ENCODE measurements around the gene FBP1. TPM values are rescaled to one million over a fixed set of nuclear protein-coding genes. Genes with fewer than 3 reads are reported as not detected.

The FBP1 gene
- total RNA-seq, 6 donors from 2014 or later, result 67.1 to 423 (median 158) TPM

GRCh38 chr9:94680020-94680419, 40.7 kb upstream of the FBP1 start:
- WGBS, 2 donors, result 85 to 87% methylated on average over 1 of the region's 1 CpG
- no peaks in the 10 kb centered on the region for H3K36me3 ChIP-seq
- ATAC-seq (ENCODE audit: low FRiP score in 2 of 2), result no peak
- H3K9me3 ChIP-seq, result no peaks in the 10 kb centered on the region
- H3K4me3 ChIP-seq, result no peak overlapping the region
- no peak for DNase-seq
- no peak overlapping the region for H3K27ac ChIP-seq
- H3K4me1 ChIP-seq, result peaks cover 0 to 4% (median 0%) of the 10 kb centered on the region in 4 donors
- H3K27me3 ChIP-seq, result no peaks in the 10 kb centered on the region
- TF ChIP-seq, protein P1, sequence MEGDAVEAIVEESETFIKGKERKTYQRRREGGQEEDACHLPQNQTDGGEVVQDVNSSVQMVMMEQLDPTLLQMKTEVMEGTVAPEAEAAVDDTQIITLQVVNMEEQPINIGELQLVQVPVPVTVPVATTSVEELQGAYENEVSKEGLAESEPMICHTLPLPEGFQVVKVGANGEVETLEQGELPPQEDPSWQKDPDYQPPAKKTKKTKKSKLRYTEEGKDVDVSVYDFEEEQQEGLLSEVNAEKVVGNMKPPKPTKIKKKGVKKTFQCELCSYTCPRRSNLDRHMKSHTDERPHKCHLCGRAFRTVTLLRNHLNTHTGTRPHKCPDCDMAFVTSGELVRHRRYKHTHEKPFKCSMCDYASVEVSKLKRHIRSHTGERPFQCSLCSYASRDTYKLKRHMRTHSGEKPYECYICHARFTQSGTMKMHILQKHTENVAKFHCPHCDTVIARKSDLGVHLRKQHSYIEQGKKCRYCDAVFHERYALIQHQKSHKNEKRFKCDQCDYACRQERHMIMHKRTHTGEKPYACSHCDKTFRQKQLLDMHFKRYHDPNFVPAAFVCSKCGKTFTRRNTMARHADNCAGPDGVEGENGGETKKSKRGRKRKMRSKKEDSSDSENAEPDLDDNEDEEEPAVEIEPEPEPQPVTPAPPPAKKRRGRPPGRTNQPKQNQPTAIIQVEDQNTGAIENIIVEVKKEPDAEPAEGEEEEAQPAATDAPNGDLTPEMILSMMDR (IDR thresholded peaks at IDR 0.05), result no peak
- no peak for TF ChIP-seq POLR2AphosphoS5 (IDR thresholded peaks at IDR 0.05)
- TF ChIP-seq POLR2A (IDR thresholded peaks at IDR 0.05), result no peak
- TF ChIP-seq EP300 (IDR thresholded peaks at IDR 0.05), result no peak

DNA sequence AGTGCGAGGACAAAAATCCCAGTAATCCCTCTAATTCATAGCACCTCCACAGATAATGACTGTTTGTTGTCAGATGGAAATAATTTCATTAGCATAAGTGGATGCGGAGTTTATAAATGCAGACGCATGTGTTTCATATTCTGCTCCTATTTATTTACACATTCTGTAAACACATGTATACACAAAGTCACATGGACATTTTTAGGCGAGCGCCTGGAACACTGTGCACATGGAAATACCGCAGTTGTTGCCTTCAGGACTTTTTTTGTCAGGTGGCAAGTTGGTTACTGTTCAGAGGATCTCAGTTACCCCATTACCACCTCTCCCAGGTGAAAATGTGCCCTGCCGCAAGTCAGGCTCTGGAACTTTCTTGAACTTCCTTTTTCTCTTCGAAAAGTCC, 40.3 kb upstream of the FBP1 start:
- ATAC-seq (ENCODE audit: low FRiP score in 2 of 2) (no peak), DNase-seq (no peak)
- H3K4me3 ChIP-seq, result no peak overlapping the region
- no peaks in the 10 kb centered on the region for H3K27me3 ChIP-seq
- WGBS, 2 donors, result 75 to 87% methylated on average over 8 of the region's 8 CpGs
- H3K27ac ChIP-seq, result no peak overlapping the region
- H3K4me1 ChIP-seq, result peaks cover 0 to 7% (median 0%) of the 10 kb centered on the region in 4 donors
- TF ChIP-seq, protein P1 (IDR thresholded peaks at IDR 0.05), result no peak
- TF ChIP-seq POLR2A (IDR thresholded peaks at IDR 0.05), result no peak
- TF ChIP-seq EP300 (IDR thresholded peaks at IDR 0.05), result no peak
- no peak for TF ChIP-seq POLR2AphosphoS5 (IDR thresholded peaks at IDR 0.05)
- H3K9me3 ChIP-seq, result no peaks in the 10 kb centered on the region
- no peaks in the 10 kb centered on the region for H3K36me3 ChIP-seq

GRCh38 chr9:94677929-94678328, 38.6 kb upstream of the FBP1 start:
- Histone ChIP-seq H3K4me1 (peaks cover 0 to 7% (median 0%) of the 10 kb centered on the region in 4 donors), H3K27me3 (no peaks in the 10 kb centered on the region), H3K4me3 (no peak overlapping the region), H3K9me3 (no peaks in the 10 kb centered on the region), H3K36me3 (no peaks in the 10 kb centered on the region), H3K27ac (no peak overlapping the region)
- WGBS, 2 donors, result 63 to 68% methylated on average over 4 of the region's 4 CpGs
- no peak for TF ChIP-seq POLR2AphosphoS5 (IDR thresholded peaks at IDR 0.05)
- no peak for TF ChIP-seq POLR2A (IDR thresholded peaks at IDR 0.05)
- TF ChIP-seq EP300 (IDR thresholded peaks at IDR 0.05), result no peak
- TF ChIP-seq, protein P1 (IDR thresholded peaks at IDR 0.05), result no peak
- DNase-seq, result no peak
- no peak for ATAC-seq (ENCODE audit: low FRiP score in 2 of 2)

- WGBS, 2 donors, result 87 to 94% methylated on average over 9 of the region's 9 CpGs
- DNase-seq, result no peak
- H3K36me3 ChIP-seq, result no peaks in the 10 kb centered on the region
- H3K4me3 ChIP-seq, result no peak overlapping the region
- TF ChIP-seq, protein P1 (IDR thresholded peaks at IDR 0.05), result no peak
- TF ChIP-seq EP300 (IDR thresholded peaks at IDR 0.05) (no peak), POLR2A (IDR thresholded peaks at IDR 0.05) (no peak), POLR2AphosphoS5 (IDR thresholded peaks at IDR 0.05) (no peak)
- H3K9me3 ChIP-seq, result no peaks in the 10 kb centered on the region
- no peak for ATAC-seq (ENCODE audit: low FRiP score in 2 of 2)
- no peak overlapping the region for H3K27ac ChIP-seq
- H3K27me3 ChIP-seq, result no peaks in the 10 kb centered on the region
- H3K4me1 ChIP-seq, result peaks cover 0 to 5% (median 0%) of the 10 kb centered on the region in 4 donors
Measured at GRCh38 chr9:94676446-94677131, 37.3 kb upstream of the FBP1 start.

Measured in upper lobe of left lung (tissue), 6 donors.